Mesendoderm (in vitro differentiated cells): ENCODE results near the gene SULT1A1.
"Not testable (repeated sequence)": the region's sequence is repeated elsewhere in the genome, so short reads cannot be mapped to it uniquely, and the experiment has no call there.

ENCODE experiments used
- DNase-seq: peaks from one replicate; pipeline ENCODE4 v3.0.0; 2013
- H2AK5ac ChIP-seq: 2 replicates; pipeline ENCODE4 v1.6.1; 2013; ENCODE audit warnings: low read length, inconsistent platforms
- H2BK120ac ChIP-seq: 2 replicates; pipeline ENCODE4 v1.6.1; 2013; ENCODE audit warnings: low read depth, mild to moderate bottlenecking, low read length, moderate library complexity, mixed read lengths
- H2BK15ac ChIP-seq: replicated peaks from 2 replicates; pipeline ENCODE4 v1.6.1; 2013; ENCODE audit warnings: low read depth, mild to moderate bottlenecking, moderate library complexity
- H2BK5ac ChIP-seq: 2 replicates; pipeline ENCODE4 v1.6.1; 2013; ENCODE audit warnings: low read length, inconsistent platforms
- H3K18ac ChIP-seq: 2 replicates; pipeline ENCODE4 v1.6.1; 2013; ENCODE audit warnings: mild to moderate bottlenecking, low read length, mixed read lengths
- H3K23ac ChIP-seq: one replicate; pipeline ENCODE4 v1.6.1; 2013; ENCODE audit warnings: low read length
- H3K27ac ChIP-seq: 2 replicates; pipeline ENCODE4 v1.5.1; 2013; ENCODE audit warnings: low read depth, mild to moderate bottlenecking, inconsistent platforms, low read length, moderate library complexity
- H3K27me3 ChIP-seq: 2 replicates; pipeline ENCODE4 v1.6.1; 2013; ENCODE audit warnings: low read length, control low read depth, mild to moderate bottlenecking, inconsistent platforms; ENCODE audit not compliant: insufficient read depth, poor library complexity
- H3K36me3 ChIP-seq: 2 replicates; pipeline ENCODE4 v1.6.1; 2013; ENCODE audit warnings: low read length, inconsistent platforms; ENCODE audit not compliant: control insufficient read depth, insufficient read depth
- H3K4ac ChIP-seq: one replicate; pipeline ENCODE4 v1.6.1; 2013; ENCODE audit warnings: low read depth, mild to moderate bottlenecking, low read length, moderate library complexity
- H3K4me1 ChIP-seq: 2 replicates; pipeline ENCODE4 v1.6.1; 2013; ENCODE audit warnings: low read depth, low read length, inconsistent platforms; ENCODE audit not compliant: control insufficient read depth
- H3K4me2 ChIP-seq: 2 replicates; pipeline ENCODE4 v1.6.1; 2013; ENCODE audit warnings: low read length
- H3K4me3 ChIP-seq: 2 replicates; pipeline ENCODE4 v1.5.1; 2013; ENCODE audit warnings: mild to moderate bottlenecking, low read length
- H3K56ac ChIP-seq: one replicate; pipeline ENCODE4 v1.6.1; 2013; ENCODE audit warnings: low read length
- H3K79me1 ChIP-seq: 2 replicates; pipeline ENCODE4 v1.6.1; 2013; ENCODE audit warnings: low read length, inconsistent platforms
- H3K79me2 ChIP-seq: 2 replicates; pipeline ENCODE4 v1.6.1; 2013; ENCODE audit warnings: mild to moderate bottlenecking, low read length; ENCODE audit not compliant: control insufficient read depth, insufficient read depth
- H3K9ac ChIP-seq: 2 replicates; pipeline ENCODE4 v1.6.1; 2013; ENCODE audit warnings: low read length, inconsistent platforms
- H4K5ac ChIP-seq: one replicate; pipeline ENCODE4 v1.6.1; 2013; ENCODE audit warnings: low read length
- H4K8ac ChIP-seq: one replicate; pipeline ENCODE4 v1.6.1; 2013; ENCODE audit warnings: low read depth, mild to moderate bottlenecking, control low read depth, low read length, moderate library complexity
- WGBS: extraction: QIAGEN DNeasy Blood & Tissue Kit; methylation state at CpG from one replicate; pipeline ENCODE4 v1.1.7; 2013; ENCODE audit warnings: low lambda C conversion rate, missing lambda C conversion rate; ENCODE audit not compliant: insufficient coverage; ENCODE audit errors: extremely low coverage; 5-methylcytosine and 5-hydroxymethylcytosine counted together

The SULT1A1 gene

DNA sequence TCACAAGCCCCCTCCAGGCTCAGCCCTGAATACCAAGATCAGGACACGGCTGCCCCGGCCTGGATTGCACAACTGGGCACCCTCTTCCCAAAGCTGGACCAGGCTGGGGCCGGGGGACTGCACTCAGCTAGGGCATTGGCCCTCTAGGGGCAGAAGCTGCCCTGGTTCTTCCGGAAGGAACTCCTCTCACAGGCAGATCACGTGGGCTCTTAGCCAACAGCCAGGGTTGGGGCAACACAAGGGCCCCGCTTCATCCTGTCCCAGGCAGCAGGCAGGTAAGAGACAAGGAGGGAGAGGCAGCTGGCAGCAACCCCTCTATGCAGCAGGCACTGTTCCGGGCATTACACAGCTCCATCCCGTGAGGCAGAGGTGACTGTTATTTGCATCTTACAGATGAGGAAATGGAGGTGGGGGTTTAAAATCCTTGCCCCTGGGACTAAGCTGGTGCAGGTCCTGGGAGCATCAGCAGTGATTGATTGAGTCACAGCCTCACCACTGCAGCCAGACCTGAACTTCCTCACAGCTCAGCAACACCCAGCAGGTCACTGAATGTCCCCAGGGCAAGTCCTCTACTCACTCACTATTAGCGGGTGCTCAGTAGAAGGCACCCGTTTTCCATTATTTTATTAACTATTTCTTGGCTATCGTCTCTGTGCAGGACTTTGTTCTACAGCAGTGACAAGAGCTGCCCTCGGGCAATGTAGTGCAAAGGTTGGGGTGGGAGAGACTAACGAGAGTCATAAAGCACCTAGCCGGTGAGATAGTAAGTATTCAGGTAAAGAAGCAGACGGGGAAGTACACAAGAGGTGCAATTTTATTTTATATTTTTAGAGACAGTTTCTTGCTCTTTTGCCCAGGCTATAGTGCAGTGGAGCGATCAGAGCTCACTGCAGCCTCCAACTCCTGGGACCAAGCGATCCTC lies 2.8 kb upstream of the SULT1A1 start:
- not testable (repeated sequence) for H3K27me3 ChIP-seq, H3K36me3 ChIP-seq, H3K4me1 ChIP-seq, H2BK120ac ChIP-seq, H3K9ac ChIP-seq, H3K27ac ChIP-seq, H3K4me3 ChIP-seq, H3K79me2 ChIP-seq, H3K56ac ChIP-seq, H2BK15ac ChIP-seq, H3K79me1 ChIP-seq, H3K18ac ChIP-seq, H3K4me2 ChIP-seq, H2BK5ac ChIP-seq, H2AK5ac ChIP-seq, H4K8ac ChIP-seq, H3K23ac ChIP-seq, DNase-seq, H3K4ac ChIP-seq, H4K5ac ChIP-seq
- WGBS, result no CpG with 5 or more reads among the region's 17 CpGs

DNA sequence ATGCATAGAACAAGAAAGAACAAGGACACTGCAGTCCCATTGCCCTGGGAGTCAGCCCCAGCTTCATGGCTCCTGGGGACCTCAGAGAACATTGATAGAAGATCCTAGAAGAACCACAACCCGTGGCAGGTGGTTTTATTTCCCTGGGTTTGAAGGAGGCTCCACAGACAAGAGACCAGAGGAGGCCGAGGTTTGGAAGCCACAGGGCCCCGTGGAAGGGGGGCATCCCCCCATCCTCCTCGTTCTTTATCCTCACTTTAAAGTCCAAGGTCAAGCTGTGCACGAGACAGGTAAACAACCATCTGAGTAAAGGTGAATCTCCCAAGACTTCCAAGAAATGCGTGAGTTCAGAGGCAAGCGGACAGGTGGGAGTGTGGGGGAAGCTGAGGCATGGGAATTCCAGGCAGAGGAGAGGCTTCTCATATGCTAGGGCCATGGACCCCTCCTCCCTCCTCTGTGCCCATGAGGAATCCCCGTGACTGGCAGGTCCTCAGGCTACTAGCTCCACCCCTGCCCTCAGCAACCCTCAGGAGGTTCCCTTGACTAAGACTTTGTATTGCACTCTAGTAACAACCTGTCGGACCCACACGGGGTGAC lies 849 bp upstream of the SULT1A1 start:
- H3K9ac ChIP-seq, result no peak overlapping the region
- H3K4me3 ChIP-seq, result no peak overlapping the region
- H3K27ac ChIP-seq, result no peak overlapping the region
- H3K79me1 ChIP-seq, result no peaks in the 10 kb centered on the region
- no peaks in the 10 kb centered on the region for H3K27me3 ChIP-seq
- no peak overlapping the region for H3K18ac ChIP-seq
- H2BK5ac ChIP-seq, result no peak overlapping the region
- H4K8ac ChIP-seq, result no peak overlapping the region
- no peak overlapping the region for H3K4ac ChIP-seq
- H3K56ac ChIP-seq, result no peak overlapping the region
- H4K5ac ChIP-seq, result no peak overlapping the region
- no CpG with 5 or more reads among the region's 10 CpGs for WGBS
- H3K4me2 ChIP-seq, result no peak overlapping the region
- H2BK15ac ChIP-seq, result no peak overlapping the region
- H3K36me3 ChIP-seq, result no peaks in the 10 kb centered on the region
- no peak for DNase-seq
- no peak overlapping the region for H2BK120ac ChIP-seq
- H3K4me1 ChIP-seq, result no peaks in the 10 kb centered on the region
- no peak overlapping the region for H3K23ac ChIP-seq
- no peak overlapping the region for H2AK5ac ChIP-seq
- H3K79me2 ChIP-seq, result no peaks in the 10 kb centered on the region

DNA sequence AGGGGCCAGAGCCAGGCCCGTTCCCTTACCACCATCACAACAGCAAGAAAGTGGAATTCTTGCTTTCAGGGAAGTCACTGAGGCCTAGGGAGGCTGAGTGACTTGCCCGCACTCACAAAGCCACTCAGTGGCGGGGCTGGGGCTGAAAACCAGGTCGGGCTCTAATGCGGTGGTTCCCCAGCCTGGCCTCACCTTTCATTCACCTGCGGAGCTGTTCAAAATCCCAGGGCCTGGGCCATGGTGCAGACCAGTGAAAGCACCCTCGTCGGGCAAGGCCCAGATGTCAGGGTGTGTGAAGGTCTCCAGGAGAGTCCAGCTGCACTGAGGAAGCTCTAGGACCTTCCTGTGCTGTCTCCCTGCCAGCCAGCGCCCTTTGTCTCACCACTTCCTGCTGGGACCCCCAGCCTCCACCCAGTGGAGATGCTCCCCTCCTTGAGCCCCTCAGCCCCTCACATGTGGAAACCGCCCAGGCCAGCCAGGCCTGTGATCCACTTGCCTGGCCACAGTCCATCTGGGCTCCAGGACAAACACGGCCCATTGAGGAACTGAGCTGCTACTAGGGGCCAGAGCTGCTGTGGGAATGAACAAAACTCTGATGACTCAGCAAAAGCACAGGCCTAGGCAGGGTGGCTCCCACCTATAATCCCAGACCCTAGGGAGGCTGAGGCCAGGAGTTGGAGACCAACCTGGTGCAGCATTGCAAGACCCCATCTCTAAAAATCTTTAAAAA lies 812 bp downstream of the SULT1A1 start:
- H2AK5ac ChIP-seq, H3K4me1 ChIP-seq, H3K4ac ChIP-seq, H3K27ac ChIP-seq, H2BK120ac ChIP-seq, H3K9ac ChIP-seq, H3K4me3 ChIP-seq, H3K79me1 ChIP-seq, H3K27me3 ChIP-seq, H3K36me3 ChIP-seq, DNase-seq, H3K4me2 ChIP-seq, H3K79me2 ChIP-seq, H4K5ac ChIP-seq, H2BK15ac ChIP-seq, H3K18ac ChIP-seq, H4K8ac ChIP-seq, H3K23ac ChIP-seq, H2BK5ac ChIP-seq: not testable (repeated sequence)
- no CpG with 5 or more reads among the region's 11 CpGs for WGBS
- H3K56ac ChIP-seq, result peak overlapping the region; percentile 56

DNA sequence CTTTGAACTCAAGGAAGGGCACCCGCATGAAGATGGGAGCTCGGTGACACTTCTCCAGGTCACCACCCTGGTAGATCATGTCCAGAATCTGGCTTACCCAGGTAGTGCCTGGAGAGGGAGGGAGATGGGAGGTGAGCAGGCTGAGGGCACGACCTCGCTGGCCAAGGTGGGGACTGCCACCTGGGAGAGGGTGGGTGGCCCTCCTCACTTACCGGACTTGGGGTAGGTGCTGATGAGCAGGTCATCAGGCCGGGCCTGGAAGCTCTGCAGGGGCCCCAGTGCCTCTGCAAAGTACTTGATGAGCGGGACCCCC lies 1.4 kb downstream of the SULT1A1 start:
- not testable (repeated sequence) for H3K4me3 ChIP-seq, H3K27ac ChIP-seq, H3K23ac ChIP-seq, H3K79me2 ChIP-seq, H3K4ac ChIP-seq, H4K8ac ChIP-seq, H3K56ac ChIP-seq, H3K79me1 ChIP-seq, H2AK5ac ChIP-seq, DNase-seq, H2BK15ac ChIP-seq, H2BK120ac ChIP-seq, H2BK5ac ChIP-seq, H3K18ac ChIP-seq, H3K9ac ChIP-seq, H4K5ac ChIP-seq, H3K4me1 ChIP-seq, H3K36me3 ChIP-seq, H3K4me2 ChIP-seq, H3K27me3 ChIP-seq
- WGBS, result no CpG with 5 or more reads among the region's 7 CpGs

DNA sequence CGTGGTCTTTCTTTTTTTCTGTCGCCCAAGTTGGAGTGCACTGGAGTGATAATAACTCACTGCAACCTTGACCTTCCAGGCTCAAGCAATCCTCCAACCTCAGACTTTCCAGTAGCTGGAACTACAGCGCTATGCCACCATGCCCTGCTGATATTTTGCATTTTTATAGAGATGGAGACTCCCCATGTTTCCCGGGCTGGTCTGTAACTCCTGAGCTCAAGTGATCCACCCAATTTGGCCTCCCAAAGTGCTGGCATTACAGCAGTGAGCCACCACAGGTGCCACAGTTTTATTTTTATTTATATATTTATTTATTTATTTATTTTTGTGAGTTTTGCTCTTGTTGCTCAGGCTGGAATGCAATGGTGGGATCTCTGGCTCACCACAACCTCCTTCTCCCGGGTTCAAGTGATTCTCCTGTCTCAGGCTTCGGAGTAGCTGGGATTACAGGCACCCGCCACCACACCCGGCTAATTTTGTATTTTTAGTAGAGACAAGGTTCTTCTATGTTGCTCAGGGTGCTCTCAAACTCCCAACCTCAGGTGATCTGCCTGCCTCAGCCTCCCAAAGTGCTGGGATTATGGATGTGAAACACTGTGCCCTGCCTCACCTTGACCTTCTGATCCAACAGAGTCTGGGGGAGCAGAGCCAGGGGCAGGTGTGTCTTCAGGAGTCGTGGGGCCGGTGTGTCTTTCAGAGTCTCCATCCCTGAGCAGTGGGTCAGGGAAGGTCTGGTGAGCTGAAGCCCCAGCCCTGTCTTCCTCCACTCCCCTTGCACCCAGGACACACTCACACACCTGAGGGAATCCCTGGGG lies 2.0 kb downstream of the SULT1A1 start:
- not testable (repeated sequence) for H3K27me3 ChIP-seq, H4K5ac ChIP-seq, H3K36me3 ChIP-seq, H3K4me2 ChIP-seq, H4K8ac ChIP-seq, H3K9ac ChIP-seq, H3K79me1 ChIP-seq, H3K23ac ChIP-seq, H2BK120ac ChIP-seq, H3K18ac ChIP-seq, H3K4me1 ChIP-seq, H3K56ac ChIP-seq, H2AK5ac ChIP-seq, H3K4ac ChIP-seq, H2BK5ac ChIP-seq, DNase-seq, H3K79me2 ChIP-seq, H2BK15ac ChIP-seq, H3K27ac ChIP-seq, H3K4me3 ChIP-seq
- no CpG with 5 or more reads among the region's 10 CpGs for WGBS
